ENCODE measurements around the gene DPEP2NB. TPM values are rescaled to one million over a fixed set of nuclear protein-coding genes. Genes with fewer than 3 reads are reported as not detected.
"Not testable (repeated sequence)": the region's sequence is repeated elsewhere in the genome, so short reads cannot be mapped to it uniquely, and the experiment has no call there.

Gene DPEP2NB
- total RNA-seq, 1 donor from 2014 or later = not detected

GRCh38 chr16:67998231-67998778, 17.4 kb downstream of the DPEP2NB start:
- Mint-ChIP-seq H3K27ac (peak overlapping the region; percentile 87), H3K4me1 (peaks cover 79% of the 10 kb centered on the region), H3K4me3 (peak overlapping the region; percentile 74)
- not testable (repeated sequence) for DNase-seq; H3K9me3 Mint-ChIP-seq; ATAC-seq (ENCODE audit: low read depth); H3K36me3 Mint-ChIP-seq (ENCODE audit: low read depth); H3K27me3 Mint-ChIP-seq
- intact Hi-C loops (cut with micrococcal nuclease) = loop anchor here (10.0 kb wide), 1 partner anchor 474 kb away; the partner anchor contains the start of gene RIPOR1
- ChIA-PET POLR2A (interaction anchor here (0.6 to 5.8 kb wide), 11 partner anchors 10 to 498 kb away, joined by 3 to 47 read pairs (median 7); partner anchors contain the start of genes DDX28, DUS2, NFATC3 and PSMB10), CTCF (interaction anchor here (1.7 to 1.8 kb wide), 2 partner anchors 25 to 42 kb away, joined by 5 to 7 read pairs; partner anchors contain the start of genes DDX28 and DUS2)

GRCh38 chr16:67996666-67997065, 19.0 kb downstream of the DPEP2NB start:
- POLR2A ChIA-PET = interaction anchor here (2.3 to 4.6 kb wide), 3 partner anchors 9 to 41 kb away, joined by 17 to 28 read pairs (median 26); partner anchors contain the start of genes DDX28 and DUS2
- intact Hi-C loops (cut with micrococcal nuclease) = loop anchor here (10.0 kb wide), 1 partner anchor 472 kb away; the partner anchor contains the start of gene RIPOR1
- TF ChIP-seq CTCF (IDR thresholded peaks at IDR 0.05) = no peak
- CTCF ChIA-PET = interaction anchor here (1.0 kb wide), 1 partner anchor 16 kb away, joined by 3 read pairs; no protein-coding TSS in a partner anchor
- peak overlapping the region; percentile 74 for H3K27ac Mint-ChIP-seq
- H3K4me3 Mint-ChIP-seq = no peak overlapping the region
- no peaks in the 10 kb centered on the region for H3K9me3 Mint-ChIP-seq
- DNase-seq = no peak
- peaks cover 88% of the 10 kb centered on the region for H3K4me1 Mint-ChIP-seq
- peaks cover 4% of the 10 kb centered on the region for H3K36me3 Mint-ChIP-seq (ENCODE audit: low read depth)
- H3K27me3 Mint-ChIP-seq = no peaks in the 10 kb centered on the region
- no peak for ATAC-seq (ENCODE audit: low read depth)

GRCh38 chr16:67995423-67995822, 20.3 kb downstream of the DPEP2NB start:
- H3K4me1 Mint-ChIP-seq = peaks cover 80% of the 10 kb centered on the region
- ATAC-seq (ENCODE audit: low read depth) (peak; percentile 43), DNase-seq (peak; percentile 50)
- no peaks in the 10 kb centered on the region for H3K27me3 Mint-ChIP-seq
- CTCF ChIA-PET = interaction anchor here (0.6 to 2.0 kb wide), 5 partner anchors 10 to 79 kb away, joined by 3 to 17 read pairs (median 4); partner anchors contain the start of gene PSMB10
- no peaks in the 10 kb centered on the region for H3K9me3 Mint-ChIP-seq
- intact Hi-C loops (cut with micrococcal nuclease) = loop anchor here (10.0 kb wide), 1 partner anchor 471 kb away; the partner anchor contains the start of gene RIPOR1
- peaks cover 6% of the 10 kb centered on the region for H3K36me3 Mint-ChIP-seq (ENCODE audit: low read depth)
- no peak for TF ChIP-seq CTCF (IDR thresholded peaks at IDR 0.05)
- POLR2A ChIA-PET = interaction anchor here (0.5 to 4.6 kb wide), 11 partner anchors 8 to 85 kb away, joined by 3 to 28 read pairs (median 4); partner anchors contain the start of genes DDX28, DUS2 and PSMB10
- peak overlapping the region; percentile 98 for H3K27ac Mint-ChIP-seq
- peak overlapping the region; percentile 77 for H3K4me3 Mint-ChIP-seq

- intact Hi-C loops (cut with micrococcal nuclease) = loop anchor here (5.0 to 10.0 kb wide), 2 partner anchors 327 to 469 kb away; partner anchors contain the start of genes C16orf86, ENKD1 and RIPOR1
- peak; percentile 6 for ATAC-seq (ENCODE audit: low read depth)
- POLR2A ChIA-PET = interaction anchor here (0.6 to 4.6 kb wide), 9 partner anchors 11 to 81 kb away, joined by 3 to 28 read pairs (median 4); partner anchors contain the start of genes DDX28, DUS2, PSMB10 and SLC12A4
- not testable (repeated sequence) for DNase-seq; H3K9me3 Mint-ChIP-seq; H3K36me3 Mint-ChIP-seq (ENCODE audit: low read depth); H3K27me3 Mint-ChIP-seq
- Mint-ChIP-seq H3K4me3 (peak overlapping the region; percentile 77), H3K4me1 (peaks cover 79% of the 10 kb centered on the region), H3K27ac (peak overlapping the region; percentile 98)
- CTCF ChIA-PET = interaction anchor here (0.8 to 2.0 kb wide), 7 partner anchors 8 to 51 kb away, joined by 3 to 17 read pairs (median 5); partner anchors contain the start of genes DDX28 and DUS2
These were observed 21.7 kb downstream of the DPEP2NB start for GRCh38 chr16:67994040-67994408.

GRCh38 chr16:67993207-67994039, 22.3 kb downstream of the DPEP2NB start:
- CTCF ChIA-PET = interaction anchor here (0.8 to 2.0 kb wide), 7 partner anchors 9 to 51 kb away, joined by 3 to 17 read pairs (median 5); partner anchors contain the start of genes DDX28 and DUS2
- H3K36me3 Mint-ChIP-seq (ENCODE audit: low read depth) = peaks cover 9% of the 10 kb centered on the region
- ATAC-seq (ENCODE audit: low read depth) = peak; percentile 77
- DNase-seq = peak; percentile 88
- POLR2A ChIA-PET = interaction anchor here (0.6 to 4.6 kb wide), 9 partner anchors 10 to 81 kb away, joined by 3 to 28 read pairs (median 4); partner anchors contain the start of genes DDX28, DUS2, PSMB10 and SLC12A4
- H3K4me1 Mint-ChIP-seq = peaks cover 78% of the 10 kb centered on the region
- no peaks in the 10 kb centered on the region for H3K9me3 Mint-ChIP-seq
- TF ChIP-seq CTCF (IDR thresholded peaks at IDR 0.05) = peak; percentile 47
- H3K27ac Mint-ChIP-seq = peak overlapping the region; percentile 98
- intact Hi-C loops (cut with micrococcal nuclease) = loop anchor here (1.0 to 10.0 kb wide), 10 partner anchors 8 to 469 kb away; partner anchors contain the start of genes C16orf86, DDX28, DUS2 and ENKD1
- H3K27me3 Mint-ChIP-seq = no peaks in the 10 kb centered on the region
- H3K4me3 Mint-ChIP-seq = peak overlapping the region; percentile 77

Measured in activated B cell treated with CpG ODN at 0.5 μM for 24 hours (primary cell).